GM23338 (cell line): ENCODE results near the gene KPNA4.

Source experiments
- CREB1 ChIP-seq: fragments of 250-450 bp; sonication (Bioruptor Pico); IDR thresholded peaks from 2 replicates; pipeline ENCODE4 v1.5.0; 2020; ENCODE audit warnings: low read depth, mild to moderate bottlenecking, moderate library complexity
- EZH2 ChIP-seq: fragments of 200-600 bp; sonication (generic); IDR thresholded peaks from one replicate; pipeline ENCODE4 v1.8.0; 2017; ENCODE audit warnings: antibody characterized with exemption, mild to moderate bottlenecking, low read depth; ENCODE audit not compliant: unreplicated experiment
- EZH2phosphoT487 ChIP-seq: fragments of 200-600 bp; sonication (generic); IDR thresholded peaks from one replicate; pipeline ENCODE4 v1.8.1; 2018; ENCODE audit warnings: antibody characterized with exemption; ENCODE audit not compliant: unreplicated experiment
- JUNB ChIP-seq: IDR thresholded peaks from one replicate; pipeline ENCODE4 v1.6.1; 2016; ENCODE audit warnings: antibody characterized with exemption; ENCODE audit not compliant: unreplicated experiment
- POLR2AphosphoS5 ChIP-seq: IDR thresholded peaks from 2 replicates; pipeline ENCODE4 v1.6.1; 2016; ENCODE audit warnings: antibody characterized with exemption, low read depth
- REST ChIP-seq: IDR thresholded peaks from one replicate; pipeline ENCODE4 v1.6.1; 2018; ENCODE audit warnings: antibody characterized with exemption; ENCODE audit not compliant: unreplicated experiment
- STAT1 ChIP-seq: IDR thresholded peaks from one replicate; pipeline ENCODE4 v1.6.1; 2016; ENCODE audit warnings: antibody characterized with exemption; ENCODE audit not compliant: unreplicated experiment
- ZNF114 ChIP-seq: fragments of 250-450 bp; sonication (Bioruptor Pico); IDR thresholded peaks from 2 replicates; pipeline ENCODE4 v1.5.0; 2020; ENCODE audit warnings: mild to moderate bottlenecking, moderate library complexity
- ZNF331 ChIP-seq: fragments of 250-450 bp; sonication (Bioruptor Pico); IDR thresholded peaks from 2 replicates; pipeline ENCODE4 v1.5.0; 2020; ENCODE audit warnings: low read depth, mild to moderate bottlenecking, moderate library complexity
- TF ChIP-seq, protein P1 (sequence below), 2 experiments: fragments of 200-600 bp in 1 of 2; sonication (generic) in 1 of 2; conservative IDR thresholded peaks; 2 replicates each; pipeline versions ENCODE4 v1.5.1 to v1.6.1; 2016 to 2017; ENCODE audit warnings: antibody characterized with exemption in 2 of 2, low read depth in 2 of 2, mild to moderate bottlenecking in 2 of 2, moderate library complexity in 1 of 2
- TF ChIP-seq, protein P2 (sequence below): fragments of 250-450 bp; sonication (Bioruptor Pico); IDR thresholded peaks from 2 replicates; pipeline ENCODE4 v1.5.0; 2020; ENCODE audit warnings: mild to moderate bottlenecking, moderate library complexity

GRCh38 chr3:160588023-160588422, 22.7 kb upstream of the KPNA4 start:
- TF ChIP-seq, protein P1, sequence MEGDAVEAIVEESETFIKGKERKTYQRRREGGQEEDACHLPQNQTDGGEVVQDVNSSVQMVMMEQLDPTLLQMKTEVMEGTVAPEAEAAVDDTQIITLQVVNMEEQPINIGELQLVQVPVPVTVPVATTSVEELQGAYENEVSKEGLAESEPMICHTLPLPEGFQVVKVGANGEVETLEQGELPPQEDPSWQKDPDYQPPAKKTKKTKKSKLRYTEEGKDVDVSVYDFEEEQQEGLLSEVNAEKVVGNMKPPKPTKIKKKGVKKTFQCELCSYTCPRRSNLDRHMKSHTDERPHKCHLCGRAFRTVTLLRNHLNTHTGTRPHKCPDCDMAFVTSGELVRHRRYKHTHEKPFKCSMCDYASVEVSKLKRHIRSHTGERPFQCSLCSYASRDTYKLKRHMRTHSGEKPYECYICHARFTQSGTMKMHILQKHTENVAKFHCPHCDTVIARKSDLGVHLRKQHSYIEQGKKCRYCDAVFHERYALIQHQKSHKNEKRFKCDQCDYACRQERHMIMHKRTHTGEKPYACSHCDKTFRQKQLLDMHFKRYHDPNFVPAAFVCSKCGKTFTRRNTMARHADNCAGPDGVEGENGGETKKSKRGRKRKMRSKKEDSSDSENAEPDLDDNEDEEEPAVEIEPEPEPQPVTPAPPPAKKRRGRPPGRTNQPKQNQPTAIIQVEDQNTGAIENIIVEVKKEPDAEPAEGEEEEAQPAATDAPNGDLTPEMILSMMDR (conservative IDR thresholded peaks at IDR 0.05; ENCODE audit: low read depth in 2 of 2): no peak
- TF ChIP-seq EZH2 (no peak), EZH2phosphoT487 (no peak), POLR2AphosphoS5 (no peak), REST (no peak), CREB1 (CRISPR knock-in tag) (no peak), JUNB (no peak), ZNF114 (CRISPR knock-in tag) (no peak), STAT1 (no peak), ZNF331 (CRISPR knock-in tag) (no peak)
- TF ChIP-seq, protein P2, sequence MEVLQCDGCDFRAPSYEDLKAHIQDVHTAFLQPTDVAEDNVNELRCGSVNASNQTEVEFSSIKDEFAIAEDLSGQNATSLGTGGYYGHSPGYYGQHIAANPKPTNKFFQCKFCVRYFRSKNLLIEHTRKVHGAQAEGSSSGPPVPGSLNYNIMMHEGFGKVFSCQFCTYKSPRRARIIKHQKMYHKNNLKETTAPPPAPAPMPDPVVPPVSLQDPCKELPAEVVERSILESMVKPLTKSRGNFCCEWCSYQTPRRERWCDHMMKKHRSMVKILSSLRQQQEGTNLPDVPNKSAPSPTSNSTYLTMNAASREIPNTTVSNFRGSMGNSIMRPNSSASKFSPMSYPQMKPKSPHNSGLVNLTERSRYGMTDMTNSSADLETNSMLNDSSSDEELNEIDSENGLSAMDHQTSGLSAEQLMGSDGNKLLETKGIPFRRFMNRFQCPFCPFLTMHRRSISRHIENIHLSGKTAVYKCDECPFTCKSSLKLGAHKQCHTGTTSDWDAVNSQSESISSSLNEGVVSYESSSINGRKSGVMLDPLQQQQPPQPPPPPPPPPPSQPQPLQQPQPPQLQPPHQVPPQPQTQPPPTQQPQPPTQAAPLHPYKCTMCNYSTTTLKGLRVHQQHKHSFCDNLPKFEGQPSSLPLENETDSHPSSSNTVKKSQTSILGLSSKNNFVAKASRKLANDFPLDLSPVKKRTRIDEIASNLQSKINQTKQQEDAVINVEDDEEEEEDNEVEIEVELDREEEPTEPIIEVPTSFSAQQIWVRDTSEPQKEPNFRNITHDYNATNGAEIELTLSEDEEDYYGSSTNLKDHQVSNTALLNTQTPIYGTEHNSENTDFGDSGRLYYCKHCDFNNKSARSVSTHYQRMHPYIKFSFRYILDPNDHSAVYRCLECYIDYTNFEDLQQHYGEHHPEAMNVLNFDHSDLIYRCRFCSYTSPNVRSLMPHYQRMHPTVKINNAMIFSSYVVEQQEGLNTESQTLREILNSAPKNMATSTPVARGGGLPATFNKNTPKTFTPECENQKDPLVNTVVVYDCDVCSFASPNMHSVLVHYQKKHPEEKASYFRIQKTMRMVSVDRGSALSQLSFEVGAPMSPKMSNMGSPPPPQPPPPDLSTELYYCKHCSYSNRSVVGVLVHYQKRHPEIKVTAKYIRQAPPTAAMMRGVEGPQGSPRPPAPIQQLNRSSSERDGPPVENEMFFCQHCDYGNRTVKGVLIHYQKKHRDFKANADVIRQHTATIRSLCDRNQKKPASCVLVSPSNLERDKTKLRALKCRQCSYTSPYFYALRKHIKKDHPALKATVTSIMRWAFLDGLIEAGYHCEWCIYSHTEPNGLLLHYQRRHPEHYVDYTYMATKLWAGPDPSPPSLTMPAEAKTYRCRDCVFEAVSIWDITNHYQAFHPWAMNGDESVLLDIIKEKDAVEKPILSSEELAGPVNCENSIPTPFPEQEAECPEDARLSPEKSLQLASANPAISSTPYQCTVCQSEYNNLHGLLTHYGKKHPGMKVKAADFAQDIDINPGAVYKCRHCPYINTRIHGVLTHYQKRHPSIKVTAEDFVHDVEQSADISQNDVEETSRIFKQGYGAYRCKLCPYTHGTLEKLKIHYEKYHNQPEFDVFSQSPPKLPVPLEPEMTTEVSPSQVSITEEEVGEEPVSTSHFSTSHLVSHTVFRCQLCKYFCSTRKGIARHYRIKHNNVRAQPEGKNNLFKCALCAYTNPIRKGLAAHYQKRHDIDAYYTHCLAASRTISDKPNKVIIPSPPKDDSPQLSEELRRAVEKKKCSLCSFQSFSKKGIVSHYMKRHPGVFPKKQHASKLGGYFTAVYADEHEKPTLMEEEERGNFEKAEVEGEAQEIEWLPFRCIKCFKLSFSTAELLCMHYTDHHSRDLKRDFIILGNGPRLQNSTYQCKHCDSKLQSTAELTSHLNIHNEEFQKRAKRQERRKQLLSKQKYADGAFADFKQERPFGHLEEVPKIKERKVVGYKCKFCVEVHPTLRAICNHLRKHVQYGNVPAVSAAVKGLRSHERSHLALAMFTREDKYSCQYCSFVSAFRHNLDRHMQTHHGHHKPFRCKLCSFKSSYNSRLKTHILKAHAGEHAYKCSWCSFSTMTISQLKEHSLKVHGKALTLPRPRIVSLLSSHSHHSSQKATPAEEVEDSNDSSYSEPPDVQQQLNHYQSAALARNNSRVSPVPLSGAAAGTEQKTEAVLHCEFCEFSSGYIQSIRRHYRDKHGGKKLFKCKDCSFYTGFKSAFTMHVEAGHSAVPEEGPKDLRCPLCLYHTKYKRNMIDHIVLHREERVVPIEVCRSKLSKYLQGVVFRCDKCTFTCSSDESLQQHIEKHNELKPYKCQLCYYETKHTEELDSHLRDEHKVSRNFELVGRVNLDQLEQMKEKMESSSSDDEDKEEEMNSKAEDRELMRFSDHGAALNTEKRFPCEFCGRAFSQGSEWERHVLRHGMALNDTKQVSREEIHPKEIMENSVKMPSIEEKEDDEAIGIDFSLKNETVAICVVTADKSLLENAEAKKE (CRISPR knock-in tag): no peak
